Measurements from ENCODE around the gene FARS2.

DNA sequence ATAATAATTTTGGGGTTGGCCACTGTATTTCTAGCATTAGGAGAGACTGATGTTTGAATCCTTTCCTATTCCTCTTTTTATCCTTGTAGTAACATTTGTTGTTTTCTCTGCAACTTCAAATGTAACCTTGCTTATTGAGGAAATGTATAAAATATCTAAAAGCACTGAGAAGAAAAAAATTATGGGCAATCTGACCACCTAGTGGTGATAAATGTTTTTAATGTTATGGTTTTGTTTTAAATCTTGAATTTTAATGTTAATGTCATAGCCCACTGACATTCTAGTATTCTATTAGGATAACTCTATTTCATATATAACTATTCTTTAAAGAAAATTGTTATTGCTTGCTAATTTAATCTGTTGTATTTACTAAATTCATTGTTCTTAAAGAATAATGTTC, 134.4 kb downstream of the FARS2 start:
- TF ChIP-seq, protein P1, sequence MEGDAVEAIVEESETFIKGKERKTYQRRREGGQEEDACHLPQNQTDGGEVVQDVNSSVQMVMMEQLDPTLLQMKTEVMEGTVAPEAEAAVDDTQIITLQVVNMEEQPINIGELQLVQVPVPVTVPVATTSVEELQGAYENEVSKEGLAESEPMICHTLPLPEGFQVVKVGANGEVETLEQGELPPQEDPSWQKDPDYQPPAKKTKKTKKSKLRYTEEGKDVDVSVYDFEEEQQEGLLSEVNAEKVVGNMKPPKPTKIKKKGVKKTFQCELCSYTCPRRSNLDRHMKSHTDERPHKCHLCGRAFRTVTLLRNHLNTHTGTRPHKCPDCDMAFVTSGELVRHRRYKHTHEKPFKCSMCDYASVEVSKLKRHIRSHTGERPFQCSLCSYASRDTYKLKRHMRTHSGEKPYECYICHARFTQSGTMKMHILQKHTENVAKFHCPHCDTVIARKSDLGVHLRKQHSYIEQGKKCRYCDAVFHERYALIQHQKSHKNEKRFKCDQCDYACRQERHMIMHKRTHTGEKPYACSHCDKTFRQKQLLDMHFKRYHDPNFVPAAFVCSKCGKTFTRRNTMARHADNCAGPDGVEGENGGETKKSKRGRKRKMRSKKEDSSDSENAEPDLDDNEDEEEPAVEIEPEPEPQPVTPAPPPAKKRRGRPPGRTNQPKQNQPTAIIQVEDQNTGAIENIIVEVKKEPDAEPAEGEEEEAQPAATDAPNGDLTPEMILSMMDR (IDR thresholded peaks at IDR 0.05) = no peak
- TF ChIP-seq POLR2A (IDR thresholded peaks at IDR 0.05) = no peak
